Measurements from ENCODE around the gene TIMP2. TPM values are rescaled to one million over a fixed set of nuclear protein-coding genes. Genes with fewer than 3 reads are reported as not detected.

The TIMP2 gene
- total RNA-seq, 1 experiment from 2014 or later: 62.4 TPM

DNA sequence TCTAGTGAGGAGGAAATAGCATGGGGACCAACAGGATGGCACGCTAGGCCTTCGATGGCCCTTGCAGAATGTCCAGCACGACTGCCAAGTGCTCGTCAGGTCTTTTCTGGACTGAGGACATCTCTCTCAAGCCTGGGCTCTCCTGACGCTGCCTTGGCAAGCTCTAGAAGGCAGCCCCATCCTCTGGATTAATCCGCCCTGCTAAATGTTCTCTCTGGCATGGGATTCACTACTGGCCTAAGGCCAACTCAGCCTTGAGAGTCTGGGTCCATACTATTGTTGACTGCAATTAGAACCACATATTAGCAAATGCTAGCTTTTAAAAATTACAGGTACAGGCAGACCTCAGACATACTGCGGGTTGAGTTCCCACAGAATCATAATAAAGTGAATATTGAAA is 19.6 kb downstream of the TIMP2 start:
- in situ Hi-C loops (cut with HindIII; ENCODE audit: low pct_unique_long_range_greater_than_20kb, low sequenced_read_pairs): no loop called here
- H3K27ac ChIP-seq (ENCODE audit: low read length): no peak overlapping the region
- ChIA-PET CTCF (interaction anchor here (0.6 kb wide), 1 partner anchor 333 kb away, joined by 4 read pairs; no protein-coding TSS in a partner anchor), POLR2A (no interaction called here)
- H3K36me3 ChIP-seq (ENCODE audit: control insufficient read depth, insufficient read depth, low read length): no peaks in the 10 kb centered on the region
- no peaks in the 10 kb centered on the region for H3K9me3 ChIP-seq (ENCODE audit: control insufficient read depth, insufficient read depth, low read depth, low read length)
- no TSS peak for BruUV-seq (replicated peaks)
- ATAC-seq (no peak), DNase-seq (ENCODE audit: low read depth, low spot score) (no peak)
- TF ChIP-seq TCF7L2 (IDR thresholded peaks at IDR 0.05; ENCODE audit: low read depth, low read length): no peak
- TF ChIP-seq POLR2AphosphoS5 (IDR thresholded peaks at IDR 0.05; ENCODE audit: low read depth, low read length): no peak
- TF ChIP-seq, protein P1, sequence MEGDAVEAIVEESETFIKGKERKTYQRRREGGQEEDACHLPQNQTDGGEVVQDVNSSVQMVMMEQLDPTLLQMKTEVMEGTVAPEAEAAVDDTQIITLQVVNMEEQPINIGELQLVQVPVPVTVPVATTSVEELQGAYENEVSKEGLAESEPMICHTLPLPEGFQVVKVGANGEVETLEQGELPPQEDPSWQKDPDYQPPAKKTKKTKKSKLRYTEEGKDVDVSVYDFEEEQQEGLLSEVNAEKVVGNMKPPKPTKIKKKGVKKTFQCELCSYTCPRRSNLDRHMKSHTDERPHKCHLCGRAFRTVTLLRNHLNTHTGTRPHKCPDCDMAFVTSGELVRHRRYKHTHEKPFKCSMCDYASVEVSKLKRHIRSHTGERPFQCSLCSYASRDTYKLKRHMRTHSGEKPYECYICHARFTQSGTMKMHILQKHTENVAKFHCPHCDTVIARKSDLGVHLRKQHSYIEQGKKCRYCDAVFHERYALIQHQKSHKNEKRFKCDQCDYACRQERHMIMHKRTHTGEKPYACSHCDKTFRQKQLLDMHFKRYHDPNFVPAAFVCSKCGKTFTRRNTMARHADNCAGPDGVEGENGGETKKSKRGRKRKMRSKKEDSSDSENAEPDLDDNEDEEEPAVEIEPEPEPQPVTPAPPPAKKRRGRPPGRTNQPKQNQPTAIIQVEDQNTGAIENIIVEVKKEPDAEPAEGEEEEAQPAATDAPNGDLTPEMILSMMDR (IDR thresholded peaks at IDR 0.05): no peak
- no peak for TF ChIP-seq SIN3A (IDR thresholded peaks at IDR 0.05; ENCODE audit: borderline replicate concordance, insufficient read depth, low read depth, low read length)
- TF ChIP-seq, protein P2, sequence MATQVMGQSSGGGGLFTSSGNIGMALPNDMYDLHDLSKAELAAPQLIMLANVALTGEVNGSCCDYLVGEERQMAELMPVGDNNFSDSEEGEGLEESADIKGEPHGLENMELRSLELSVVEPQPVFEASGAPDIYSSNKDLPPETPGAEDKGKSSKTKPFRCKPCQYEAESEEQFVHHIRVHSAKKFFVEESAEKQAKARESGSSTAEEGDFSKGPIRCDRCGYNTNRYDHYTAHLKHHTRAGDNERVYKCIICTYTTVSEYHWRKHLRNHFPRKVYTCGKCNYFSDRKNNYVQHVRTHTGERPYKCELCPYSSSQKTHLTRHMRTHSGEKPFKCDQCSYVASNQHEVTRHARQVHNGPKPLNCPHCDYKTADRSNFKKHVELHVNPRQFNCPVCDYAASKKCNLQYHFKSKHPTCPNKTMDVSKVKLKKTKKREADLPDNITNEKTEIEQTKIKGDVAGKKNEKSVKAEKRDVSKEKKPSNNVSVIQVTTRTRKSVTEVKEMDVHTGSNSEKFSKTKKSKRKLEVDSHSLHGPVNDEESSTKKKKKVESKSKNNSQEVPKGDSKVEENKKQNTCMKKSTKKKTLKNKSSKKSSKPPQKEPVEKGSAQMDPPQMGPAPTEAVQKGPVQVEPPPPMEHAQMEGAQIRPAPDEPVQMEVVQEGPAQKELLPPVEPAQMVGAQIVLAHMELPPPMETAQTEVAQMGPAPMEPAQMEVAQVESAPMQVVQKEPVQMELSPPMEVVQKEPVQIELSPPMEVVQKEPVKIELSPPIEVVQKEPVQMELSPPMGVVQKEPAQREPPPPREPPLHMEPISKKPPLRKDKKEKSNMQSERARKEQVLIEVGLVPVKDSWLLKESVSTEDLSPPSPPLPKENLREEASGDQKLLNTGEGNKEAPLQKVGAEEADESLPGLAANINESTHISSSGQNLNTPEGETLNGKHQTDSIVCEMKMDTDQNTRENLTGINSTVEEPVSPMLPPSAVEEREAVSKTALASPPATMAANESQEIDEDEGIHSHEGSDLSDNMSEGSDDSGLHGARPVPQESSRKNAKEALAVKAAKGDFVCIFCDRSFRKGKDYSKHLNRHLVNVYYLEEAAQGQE (IDR thresholded peaks at IDR 0.05; ENCODE audit: insufficient read depth in 1 of 2, low read depth in 2 of 2, low read length in 1 of 2): no peak
- no peaks in the 10 kb centered on the region for H3K27me3 ChIP-seq (ENCODE audit: control insufficient read depth, insufficient read depth, low read length)
- no peak overlapping the region for H3K4me3 ChIP-seq (ENCODE audit: low read depth in 2 of 2, low read length in 2 of 2)
- intact Hi-C loops (cut with micrococcal nuclease; ENCODE audit: unreplicated experiment): no loop called here
- no peaks in the 10 kb centered on the region; the same call in 1 of the 2 replicates for H3K4me1 ChIP-seq (ENCODE audit: control insufficient read depth, insufficient read depth, low read length)

DNA sequence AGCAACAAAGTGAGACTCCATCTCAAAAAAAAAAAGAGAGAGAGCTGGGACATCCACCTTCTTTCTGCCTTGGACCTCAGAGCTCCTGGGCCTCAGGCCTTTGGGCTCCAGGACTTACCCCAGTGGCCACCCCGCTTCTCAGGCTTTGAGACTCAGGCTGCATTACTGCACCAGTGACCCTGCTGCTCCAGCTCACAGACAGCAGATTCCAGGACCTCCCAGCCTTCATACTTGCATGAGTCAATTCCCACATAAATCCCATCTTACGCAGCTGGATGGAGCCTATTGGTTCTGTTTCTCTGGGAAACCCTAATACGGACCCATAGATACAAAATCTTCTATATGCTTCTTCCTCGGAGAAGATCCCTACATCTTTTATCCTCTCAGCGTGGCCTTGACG is 20.1 kb downstream of the TIMP2 start:
- no peak overlapping the region for H3K4me3 ChIP-seq (ENCODE audit: low read depth in 2 of 2, low read length in 2 of 2)
- in situ Hi-C loops (cut with HindIII; ENCODE audit: low pct_unique_long_range_greater_than_20kb, low sequenced_read_pairs) (no loop called here), intact Hi-C loops (cut with micrococcal nuclease; ENCODE audit: unreplicated experiment) (no loop called here)
- ChIA-PET CTCF (interaction anchor here (0.6 kb wide), 1 partner anchor 333 kb away, joined by 4 read pairs; no protein-coding TSS in a partner anchor), POLR2A (interaction anchor here (0.6 to 0.7 kb wide), 3 partner anchors 16 to 384 kb away, joined by 3 to 5 read pairs (median 4); no protein-coding TSS in a partner anchor)
- DNase-seq (ENCODE audit: low read depth, low spot score) (no peak), ATAC-seq (no peak)
- TF ChIP-seq, protein P1 (IDR thresholded peaks at IDR 0.05): no peak
- TF ChIP-seq TCF7L2 (IDR thresholded peaks at IDR 0.05; ENCODE audit: low read depth, low read length) (no peak), POLR2AphosphoS5 (IDR thresholded peaks at IDR 0.05; ENCODE audit: low read depth, low read length) (no peak), SIN3A (IDR thresholded peaks at IDR 0.05; ENCODE audit: borderline replicate concordance, insufficient read depth, low read depth, low read length) (no peak)
- TF ChIP-seq, protein P2 (IDR thresholded peaks at IDR 0.05; ENCODE audit: insufficient read depth in 1 of 2, low read depth in 2 of 2, low read length in 1 of 2): no peak
- H3K4me1 ChIP-seq (ENCODE audit: control insufficient read depth, insufficient read depth, low read length): no peaks in the 10 kb centered on the region; the same call in 1 of the 2 replicates
- no TSS peak for BruUV-seq (replicated peaks)
- H3K36me3 ChIP-seq (ENCODE audit: control insufficient read depth, insufficient read depth, low read length): no peaks in the 10 kb centered on the region
- H3K9me3 ChIP-seq (ENCODE audit: control insufficient read depth, insufficient read depth, low read depth, low read length): no peaks in the 10 kb centered on the region
- H3K27me3 ChIP-seq (ENCODE audit: control insufficient read depth, insufficient read depth, low read length): no peaks in the 10 kb centered on the region
- H3K27ac ChIP-seq (ENCODE audit: low read length): no peak overlapping the region
